Mesendoderm (in vitro differentiated cells): ENCODE data around the gene DES.

ENCODE experiments used
- DNase-seq: peaks from one replicate; pipeline ENCODE4 v3.0.0; 2013
- H2AK5ac ChIP-seq: 2 replicates; pipeline ENCODE4 v1.6.1; 2013; ENCODE audit warnings: low read length, inconsistent platforms
- H2BK120ac ChIP-seq: 2 replicates; pipeline ENCODE4 v1.6.1; 2013; ENCODE audit warnings: low read depth, mild to moderate bottlenecking, low read length, moderate library complexity, mixed read lengths
- H2BK15ac ChIP-seq: replicated peaks from 2 replicates; pipeline ENCODE4 v1.6.1; 2013; ENCODE audit warnings: low read depth, mild to moderate bottlenecking, moderate library complexity
- H2BK5ac ChIP-seq: 2 replicates; pipeline ENCODE4 v1.6.1; 2013; ENCODE audit warnings: low read length, inconsistent platforms
- H3K18ac ChIP-seq: 2 replicates; pipeline ENCODE4 v1.6.1; 2013; ENCODE audit warnings: mild to moderate bottlenecking, low read length, mixed read lengths
- H3K23ac ChIP-seq: one replicate; pipeline ENCODE4 v1.6.1; 2013; ENCODE audit warnings: low read length
- H3K27ac ChIP-seq: 2 replicates; pipeline ENCODE4 v1.5.1; 2013; ENCODE audit warnings: low read depth, mild to moderate bottlenecking, inconsistent platforms, low read length, moderate library complexity
- H3K27me3 ChIP-seq: 2 replicates; pipeline ENCODE4 v1.6.1; 2013; ENCODE audit warnings: low read length, control low read depth, mild to moderate bottlenecking, inconsistent platforms; ENCODE audit not compliant: insufficient read depth, poor library complexity
- H3K36me3 ChIP-seq: 2 replicates; pipeline ENCODE4 v1.6.1; 2013; ENCODE audit warnings: low read length, inconsistent platforms; ENCODE audit not compliant: control insufficient read depth, insufficient read depth
- H3K4ac ChIP-seq: one replicate; pipeline ENCODE4 v1.6.1; 2013; ENCODE audit warnings: low read depth, mild to moderate bottlenecking, low read length, moderate library complexity
- H3K4me1 ChIP-seq: 2 replicates; pipeline ENCODE4 v1.6.1; 2013; ENCODE audit warnings: low read depth, low read length, inconsistent platforms; ENCODE audit not compliant: control insufficient read depth
- H3K4me2 ChIP-seq: 2 replicates; pipeline ENCODE4 v1.6.1; 2013; ENCODE audit warnings: low read length
- H3K4me3 ChIP-seq: 2 replicates; pipeline ENCODE4 v1.5.1; 2013; ENCODE audit warnings: mild to moderate bottlenecking, low read length
- H3K56ac ChIP-seq: one replicate; pipeline ENCODE4 v1.6.1; 2013; ENCODE audit warnings: low read length
- H3K79me1 ChIP-seq: 2 replicates; pipeline ENCODE4 v1.6.1; 2013; ENCODE audit warnings: low read length, inconsistent platforms
- H3K79me2 ChIP-seq: 2 replicates; pipeline ENCODE4 v1.6.1; 2013; ENCODE audit warnings: mild to moderate bottlenecking, low read length; ENCODE audit not compliant: control insufficient read depth, insufficient read depth
- H3K9ac ChIP-seq: 2 replicates; pipeline ENCODE4 v1.6.1; 2013; ENCODE audit warnings: low read length, inconsistent platforms
- H4K5ac ChIP-seq: one replicate; pipeline ENCODE4 v1.6.1; 2013; ENCODE audit warnings: low read length
- H4K8ac ChIP-seq: one replicate; pipeline ENCODE4 v1.6.1; 2013; ENCODE audit warnings: low read depth, mild to moderate bottlenecking, control low read depth, low read length, moderate library complexity
- WGBS: extraction: QIAGEN DNeasy Blood & Tissue Kit; methylation state at CpG from one replicate; pipeline ENCODE4 v1.1.7; 2013; ENCODE audit warnings: low lambda C conversion rate, missing lambda C conversion rate; ENCODE audit not compliant: insufficient coverage; ENCODE audit errors: extremely low coverage; 5-methylcytosine and 5-hydroxymethylcytosine counted together

DES gene

GRCh38 chr2:219464286-219465032 is 46.3 kb downstream of the DES start:
- no CpG with 5 or more reads among the region's 21 CpGs for WGBS
- Histone ChIP-seq H3K79me1 (no peaks in the 10 kb centered on the region), H3K4me1 (peaks cover 17% of the 10 kb centered on the region), H3K4me3 (no peak overlapping the region), H3K27ac (no peak overlapping the region), H3K56ac (no peak overlapping the region), H3K9ac (no peak overlapping the region), H2BK120ac (no peak overlapping the region), H3K27me3 (no peaks in the 10 kb centered on the region), H2BK5ac (no peak overlapping the region), H3K36me3 (no peaks in the 10 kb centered on the region), H3K4me2 (no peak overlapping the region), H3K4ac (no peak overlapping the region), H2BK15ac (no peak overlapping the region), H4K5ac (no peak overlapping the region), H3K18ac (no peak overlapping the region), H3K23ac (no peak overlapping the region), H3K79me2 (no peaks in the 10 kb centered on the region), H2AK5ac (no peak overlapping the region), H4K8ac (no peak overlapping the region)
- no peak for DNase-seq

DNA sequence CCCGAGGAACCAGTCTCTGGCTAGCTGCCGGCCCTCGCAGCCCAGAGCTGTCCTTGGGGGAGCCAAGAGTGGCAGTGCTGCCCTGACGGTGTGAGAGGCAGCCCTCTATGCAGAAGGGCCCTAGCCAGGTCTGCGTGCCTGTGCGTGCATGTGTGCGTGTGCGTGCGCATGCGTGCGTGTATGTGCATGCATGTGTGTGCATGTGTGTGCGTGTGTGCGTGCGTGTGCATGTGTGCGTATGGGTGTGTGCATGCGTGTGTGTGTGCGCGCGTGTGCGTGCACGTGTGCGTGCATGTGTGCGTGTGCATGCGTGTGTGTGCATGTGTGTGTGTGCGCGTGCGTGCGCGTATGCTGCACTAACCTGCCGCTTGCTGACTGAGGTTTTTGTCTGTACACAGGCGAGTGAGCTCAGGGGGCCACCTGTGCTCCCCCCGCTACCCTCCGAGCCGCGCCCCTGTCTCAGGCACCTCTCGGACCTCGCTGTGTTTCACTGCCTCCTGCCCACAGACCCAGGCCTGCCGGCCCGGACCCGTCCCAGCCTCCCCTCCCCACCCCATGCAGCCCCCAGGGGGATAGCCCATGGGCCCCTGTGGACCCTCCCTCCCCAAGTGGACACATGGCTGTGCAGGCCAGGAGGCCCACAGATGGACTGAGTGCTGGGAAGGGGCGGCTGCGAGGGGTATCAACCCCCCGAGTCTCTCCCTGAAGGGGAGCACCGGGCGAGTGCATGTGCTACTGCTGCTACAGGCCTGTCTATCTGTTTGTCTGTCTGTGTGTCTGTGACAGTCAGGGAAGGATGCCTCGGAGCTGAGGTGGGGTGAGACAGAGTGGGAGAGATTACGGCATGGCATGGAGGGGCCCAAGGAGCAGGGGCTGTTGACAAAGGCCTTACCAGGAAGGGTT is 47.7 kb downstream of the DES start:
- Histone ChIP-seq H3K18ac (no peak overlapping the region), H3K36me3 (no peaks in the 10 kb centered on the region), H2BK120ac (no peak overlapping the region), H2AK5ac (no peak overlapping the region), H2BK5ac (no peak overlapping the region), H3K79me2 (no peaks in the 10 kb centered on the region), H3K27ac (no peak overlapping the region), H2BK15ac (no peak overlapping the region), H3K4me1 (peaks cover 6% of the 10 kb centered on the region), H3K4me3 (no peak overlapping the region), H3K4ac (no peak overlapping the region), H3K23ac (no peak overlapping the region), H3K27me3 (no peaks in the 10 kb centered on the region), H4K8ac (no peak overlapping the region), H3K4me2 (no peak overlapping the region), H3K79me1 (no peaks in the 10 kb centered on the region), H3K9ac (no peak overlapping the region), H4K5ac (no peak overlapping the region), H3K56ac (no peak overlapping the region)
- no CpG with 5 or more reads among the region's 47 CpGs for WGBS
- no peak for DNase-seq

DNA sequence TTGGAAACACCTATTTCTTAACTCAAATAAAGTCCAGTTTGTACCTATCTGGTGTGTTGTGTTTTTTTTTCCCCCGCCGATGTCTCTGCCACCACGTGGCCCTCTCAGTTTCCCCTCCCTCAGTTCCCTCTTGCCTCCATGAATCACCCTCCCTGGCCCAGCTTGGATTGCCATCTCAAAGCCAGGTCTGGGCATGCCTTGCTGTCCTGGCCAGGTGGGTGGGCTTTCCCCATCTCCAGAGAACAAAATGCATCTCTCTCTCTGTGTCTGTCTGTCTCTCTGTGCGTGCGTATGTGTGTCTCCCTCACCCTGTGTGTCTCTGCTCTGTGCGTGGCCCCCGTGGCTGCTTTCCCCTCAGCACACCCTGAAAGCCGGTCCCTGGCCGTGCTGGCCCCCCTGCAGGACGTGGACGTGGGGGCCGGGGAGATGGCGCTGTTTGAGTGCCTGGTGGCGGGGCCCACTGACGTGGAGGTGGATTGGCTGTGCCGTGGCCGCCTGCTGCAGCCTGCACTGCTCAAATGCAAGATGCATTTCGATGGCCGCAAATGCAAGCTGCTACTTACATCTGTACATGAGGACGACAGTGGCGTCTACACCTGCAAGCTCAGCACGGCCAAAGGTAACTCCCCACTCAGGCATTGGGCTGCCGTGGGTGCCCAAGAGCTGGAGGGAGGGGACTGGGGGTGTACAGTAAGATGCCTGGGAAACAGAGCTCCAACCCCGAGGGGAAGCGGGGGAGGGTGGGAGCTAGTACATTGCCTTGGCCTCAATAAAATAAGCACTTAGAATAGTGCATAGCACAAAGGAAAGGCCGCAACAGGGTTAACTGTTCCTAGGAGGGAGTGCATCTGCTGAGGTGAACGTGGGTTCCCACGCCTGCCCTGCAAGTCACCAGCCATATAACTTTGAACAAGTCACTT is 48.9 kb downstream of the DES start:
- WGBS: no CpG with 5 or more reads among the region's 28 CpGs
- no peak for DNase-seq
- no peak overlapping the region for H3K27ac ChIP-seq

DNA sequence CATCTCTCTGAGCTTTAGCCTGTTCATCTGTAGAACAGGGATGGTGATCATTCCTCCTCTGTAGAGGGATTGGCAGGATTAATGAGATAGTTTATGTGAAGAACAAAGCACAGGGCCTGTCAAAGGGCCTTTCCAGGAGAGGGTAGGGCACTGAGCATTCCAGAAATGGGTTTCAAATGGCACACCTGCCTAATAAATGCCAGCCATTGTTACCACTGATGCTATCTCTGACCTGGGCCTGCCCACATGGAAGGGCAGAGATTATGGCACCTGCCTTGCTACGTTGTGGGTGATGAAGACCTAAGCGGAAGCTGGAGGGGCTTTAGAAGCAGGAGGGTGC is 49.5 kb downstream of the DES start:
- no peak overlapping the region for H3K4ac ChIP-seq
- H3K4me1 ChIP-seq: no peaks in the 10 kb centered on the region
- no peak overlapping the region for H3K18ac ChIP-seq
- H3K56ac ChIP-seq: no peak overlapping the region
- H3K9ac ChIP-seq: no peak overlapping the region
- H3K79me1 ChIP-seq: no peaks in the 10 kb centered on the region
- H3K4me3 ChIP-seq: no peak overlapping the region
- no peak overlapping the region for H2AK5ac ChIP-seq
- no peak overlapping the region for H3K4me2 ChIP-seq
- no peak overlapping the region for H2BK15ac ChIP-seq
- no peaks in the 10 kb centered on the region for H3K27me3 ChIP-seq
- H3K79me2 ChIP-seq: no peaks in the 10 kb centered on the region
- no peaks in the 10 kb centered on the region for H3K36me3 ChIP-seq
- WGBS: no CpG with 5 or more reads among the region's 2 CpGs
- H3K27ac ChIP-seq: no peak overlapping the region
- no peak overlapping the region for H4K8ac ChIP-seq
- no peak for DNase-seq
- no peak overlapping the region for H4K5ac ChIP-seq
- no peak overlapping the region for H2BK120ac ChIP-seq
- H3K23ac ChIP-seq: no peak overlapping the region
- H2BK5ac ChIP-seq: no peak overlapping the region

More for the DNA sequence above, 48.9 kb downstream of the DES start:
- no peak overlapping the region for H3K9ac ChIP-seq
- no peak overlapping the region for H2BK120ac ChIP-seq
- no peak overlapping the region for H4K5ac ChIP-seq
- no peak overlapping the region for H3K4me3 ChIP-seq
- H3K27me3 ChIP-seq: no peaks in the 10 kb centered on the region
- no peak overlapping the region for H3K56ac ChIP-seq
- no peak overlapping the region for H2BK5ac ChIP-seq
- H4K8ac ChIP-seq: no peak overlapping the region
- no peaks in the 10 kb centered on the region for H3K4me1 ChIP-seq
- no peak overlapping the region for H3K18ac ChIP-seq
- H3K23ac ChIP-seq: no peak overlapping the region
- H3K79me2 ChIP-seq: no peaks in the 10 kb centered on the region
- H2AK5ac ChIP-seq: no peak overlapping the region
- H3K4me2 ChIP-seq: no peak overlapping the region
- no peaks in the 10 kb centered on the region for H3K36me3 ChIP-seq
- H2BK15ac ChIP-seq: no peak overlapping the region
- no peak overlapping the region for H3K4ac ChIP-seq
- H3K79me1 ChIP-seq: no peaks in the 10 kb centered on the region

DNA sequence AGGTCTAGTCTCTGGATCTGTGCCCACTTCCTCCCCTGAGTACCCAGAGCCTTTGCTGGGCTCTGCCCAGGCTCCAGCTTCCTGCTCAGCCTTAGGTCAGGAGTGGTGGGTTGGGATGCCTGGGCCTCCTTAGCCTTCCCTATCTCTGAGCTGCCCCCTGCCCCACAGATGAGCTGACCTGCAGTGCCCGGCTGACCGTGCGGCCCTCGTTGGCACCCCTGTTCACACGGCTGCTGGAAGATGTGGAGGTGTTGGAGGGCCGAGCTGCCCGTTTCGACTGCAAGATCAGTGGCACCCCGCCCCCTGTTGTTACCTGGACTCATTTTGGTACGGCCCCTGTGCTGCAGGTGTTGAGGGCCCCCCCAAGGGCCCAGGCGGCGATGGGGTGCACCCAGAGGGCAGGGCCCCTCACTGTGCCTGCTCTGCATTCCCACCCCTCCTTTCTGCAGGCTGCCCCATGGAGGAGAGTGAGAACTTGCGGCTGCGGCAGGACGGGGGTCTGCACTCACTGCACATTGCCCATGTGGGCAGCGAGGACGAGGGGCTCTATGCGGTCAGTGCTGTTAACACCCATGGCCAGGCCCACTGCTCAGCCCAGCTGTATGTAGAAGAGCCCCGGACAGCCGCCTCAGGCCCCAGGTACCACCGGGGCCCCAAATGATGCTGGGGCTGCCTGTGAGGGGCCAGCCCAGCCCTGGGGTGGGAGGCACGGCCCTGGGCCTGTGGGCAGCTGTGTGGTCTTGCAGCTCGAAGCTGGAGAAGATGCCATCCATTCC is 50.4 kb downstream of the DES start:
- Histone ChIP-seq H3K4ac (no peak overlapping the region), H3K23ac (no peak overlapping the region)
- no CpG with 5 or more reads among the region's 23 CpGs for WGBS

More for the DNA sequence above, 50.4 kb downstream of the DES start:
- Histone ChIP-seq H2AK5ac (no peak overlapping the region), H3K36me3 (no peaks in the 10 kb centered on the region), H2BK120ac (no peak overlapping the region), H3K9ac (no peak overlapping the region), H3K27me3 (no peaks in the 10 kb centered on the region), H3K56ac (no peak overlapping the region), H3K4me2 (no peak overlapping the region), H4K5ac (no peak overlapping the region), H4K8ac (no peak overlapping the region), H3K79me2 (no peaks in the 10 kb centered on the region), H3K27ac (no peak overlapping the region), H3K4me3 (no peak overlapping the region), H2BK5ac (no peak overlapping the region), H3K18ac (no peak overlapping the region), H2BK15ac (no peak overlapping the region), H3K79me1 (no peaks in the 10 kb centered on the region), H3K4me1 (no peaks in the 10 kb centered on the region)
- no peak for DNase-seq
